H9 (cell line): ENCODE data around the gene C10orf143. TPM values are rescaled to one million over a fixed set of nuclear protein-coding genes. Genes with fewer than 3 reads are reported as not detected.

Source experiments
- DNase-seq: peaks from one replicate; pipeline ENCODE4 v3.0.0-alpha.2; 2017
- H2AFZ ChIP-seq: one replicate; pipeline ENCODE4 v1.6.1; 2013; ENCODE audit warnings: mild to moderate bottlenecking, low read length, control low read depth, moderate library complexity
- H2AK5ac ChIP-seq: 2 replicates; pipeline ENCODE4 v1.6.1; 2013; ENCODE audit warnings: low read length, control low read depth, mixed read lengths; ENCODE audit not compliant: insufficient read length
- H2BK120ac ChIP-seq: one replicate; pipeline ENCODE4 v1.6.1; 2013; ENCODE audit warnings: low read depth, mild to moderate bottlenecking, low read length, control low read depth, inconsistent platforms; ENCODE audit not compliant: poor library complexity, severe bottlenecking
- H2BK12ac ChIP-seq: 2 replicates; pipeline ENCODE4 v1.6.1; 2013; ENCODE audit warnings: low read length, control low read depth, mixed read lengths, low read depth; ENCODE audit not compliant: insufficient read length
- H2BK15ac ChIP-seq: 2 replicates; pipeline ENCODE4 v1.6.1; 2013; ENCODE audit warnings: low read depth, low read length, control low read depth
- H2BK20ac ChIP-seq: one replicate; pipeline ENCODE4 v1.6.1; 2013; ENCODE audit warnings: low read depth, mild to moderate bottlenecking, low read length, control low read depth, inconsistent platforms; ENCODE audit not compliant: poor library complexity, severe bottlenecking
- H2BK5ac ChIP-seq: 2 replicates; pipeline ENCODE4 v1.6.1; 2013; ENCODE audit warnings: low read length, control low read depth, mixed read lengths; ENCODE audit not compliant: insufficient read length
- H3K14ac ChIP-seq: 2 replicates; pipeline ENCODE4 v1.6.1; 2013; ENCODE audit warnings: low read length, control low read depth; ENCODE audit not compliant: insufficient read depth
- H3K18ac ChIP-seq: 2 replicates; pipeline ENCODE4 v1.6.1; 2013; ENCODE audit warnings: low read depth, mild to moderate bottlenecking, mixed read lengths, low read length, control low read depth; ENCODE audit not compliant: insufficient read length
- H3K23ac ChIP-seq: 2 replicates; pipeline ENCODE4 v1.6.1; 2013; ENCODE audit warnings: low read length, control low read depth, mixed read lengths, low read depth; ENCODE audit not compliant: insufficient read length
- H3K23me2 ChIP-seq: 2 replicates; pipeline ENCODE4 v1.6.1; 2013; ENCODE audit warnings: low read depth, mild to moderate bottlenecking, mixed read lengths, low read length, control low read depth; ENCODE audit not compliant: insufficient read length, poor library complexity, severe bottlenecking
- H3K27ac ChIP-seq: 2 replicates; pipeline ENCODE4 v1.5.1; 2013; ENCODE audit warnings: low read length, control low read depth, mixed read lengths, low read depth; ENCODE audit not compliant: insufficient read length
- H3K27me3 ChIP-seq: 2 replicates; pipeline ENCODE4 v1.6.1; 2013; ENCODE audit warnings: low read length, control low read depth, inconsistent platforms; ENCODE audit not compliant: insufficient read depth
- H3K4ac ChIP-seq: 2 replicates; pipeline ENCODE4 v1.6.1; 2013; ENCODE audit warnings: low read depth, mild to moderate bottlenecking, control low read depth, inconsistent platforms, low read length, moderate library complexity
- H3K4me1 ChIP-seq: 2 replicates; pipeline ENCODE4 v1.6.1; 2013; ENCODE audit warnings: low read length, control low read depth, inconsistent platforms; ENCODE audit not compliant: insufficient read depth
- H3K4me2 ChIP-seq: 2 replicates; pipeline ENCODE4 v1.6.1; 2013; ENCODE audit warnings: low read length, control low read depth, mixed read lengths; ENCODE audit not compliant: insufficient read length, insufficient read depth
- H3K56ac ChIP-seq: 2 replicates; pipeline ENCODE4 v1.6.1; 2013; ENCODE audit warnings: low read depth, mild to moderate bottlenecking, mixed read lengths, low read length, control low read depth; ENCODE audit not compliant: insufficient read length
- H3K79me1 ChIP-seq: 2 replicates; pipeline ENCODE4 v1.6.1; 2013; ENCODE audit warnings: low read depth, mild to moderate bottlenecking, moderate library complexity, low read length, control low read depth, inconsistent platforms; ENCODE audit not compliant: insufficient read depth, poor library complexity, severe bottlenecking
- H3K79me2 ChIP-seq: 2 replicates; pipeline ENCODE4 v1.6.1; 2013; ENCODE audit warnings: low read length, control low read depth, inconsistent platforms; ENCODE audit not compliant: insufficient read depth
- H3K9ac ChIP-seq: 2 replicates; pipeline ENCODE4 v1.6.1; 2013; ENCODE audit warnings: low read length, control low read depth, mixed read lengths; ENCODE audit not compliant: insufficient read length; ENCODE audit errors: extremely low read depth
- H3K9me3 ChIP-seq: one replicate; pipeline ENCODE4 v1.6.1; 2013; ENCODE audit warnings: low read depth, low read length, inconsistent platforms; ENCODE audit not compliant: control insufficient read depth
- H3T11ph ChIP-seq: one replicate; pipeline ENCODE4 v1.6.1; 2013; ENCODE audit warnings: mild to moderate bottlenecking, low read length, control low read depth, inconsistent platforms
- H4K20me1 ChIP-seq: one replicate; pipeline ENCODE4 v1.6.1; 2013; ENCODE audit not compliant: control insufficient read depth, insufficient read length, insufficient read depth
- H4K5ac ChIP-seq: 2 replicates; pipeline ENCODE4 v1.6.1; 2013; ENCODE audit warnings: low read depth, mild to moderate bottlenecking, mixed read lengths, low read length, control low read depth; ENCODE audit not compliant: insufficient read length
- H4K8ac ChIP-seq: replicated peaks from 2 replicates; pipeline ENCODE4 v1.6.1; 2013; ENCODE audit warnings: low read length, control low read depth, mixed read lengths, low read depth; ENCODE audit not compliant: insufficient read length
- H4K91ac ChIP-seq: 2 replicates; pipeline ENCODE4 v1.6.1; 2013; ENCODE audit warnings: low read depth, mild to moderate bottlenecking, moderate library complexity, mixed read lengths, low read length, control low read depth; ENCODE audit not compliant: insufficient read length
- H3K27ac Mint-ChIP-seq, 3 experiments: 2 replicates in 2 of 3; 3 replicates in 1 of 3; pipeline ENCODE4 v1.8.0; 2020 to 2021; ENCODE audit warnings: mixed read lengths in 3 of 3, mild to moderate bottlenecking in 1 of 3, moderate library complexity in 1 of 3
- H3K27me3 Mint-ChIP-seq: 2 replicates; pipeline ENCODE4 v1.8.0; 2021; ENCODE audit warnings: low read depth, mild to moderate bottlenecking, moderate library complexity, mixed read lengths
- H3K36me3 Mint-ChIP-seq, 3 experiments: 2 replicates in 2 of 3; 3 replicates in 1 of 3; pipeline ENCODE4 v1.8.0; 2020 to 2021; ENCODE audit warnings: low read depth in 3 of 3, mixed read lengths in 3 of 3; ENCODE audit not compliant: insufficient read depth in 1 of 3
- H3K4me1 Mint-ChIP-seq, 2 experiments: 2 replicates each; pipeline ENCODE4 v1.8.0; 2020; ENCODE audit warnings: mixed read lengths in 2 of 2
- H3K4me3 Mint-ChIP-seq, 2 experiments: 2 replicates in 1 of 2; 3 replicates in 1 of 2; pipeline ENCODE4 v1.8.0; 2020 to 2021; ENCODE audit warnings: mild to moderate bottlenecking in 2 of 2, mixed read lengths in 2 of 2, moderate library complexity in 1 of 2
- H3K9me3 Mint-ChIP-seq, 2 experiments: 2 replicates in 1 of 2; 3 replicates in 1 of 2; pipeline ENCODE4 v1.8.0; 2020; ENCODE audit warnings: mild to moderate bottlenecking in 2 of 2, mixed read lengths in 2 of 2, moderate library complexity in 1 of 2
- CTCF ChIP-seq: fragments of 200-600 bp; sonication (generic); conservative IDR thresholded peaks from 3 replicates; pipeline ENCODE4 v1.8.0; 2021; ENCODE audit warnings: antibody characterized with exemption, mild to moderate bottlenecking
- WGBS: extraction: QIAGEN DNeasy Blood & Tissue Kit; methylation state at CpG from one replicate; pipeline ENCODE4 v1.1.7; 2013; ENCODE audit warnings: missing lambda C conversion rate, low lambda C conversion rate, mixed read lengths; ENCODE audit not compliant: insufficient read length; ENCODE audit errors: extremely low coverage; 5-methylcytosine and 5-hydroxymethylcytosine counted together
- total RNA-seq: library from RNA; stranded (reverse); gene quantifications from 2 replicates; pipeline ENCODE4 v1.2.1, GENCODE V29; 2021

C10orf143 gene
- total RNA-seq, 1 experiment from 2014 or later, result 0.94 TPM

GRCh38 chr10:130036296-130037065 is 74.1 kb downstream of the C10orf143 start:
- H3K4me1 Mint-ChIP-seq, result no peaks in the 10 kb centered on the region
- Histone ChIP-seq H2BK12ac (no peak overlapping the region), H3K23me2 (no peaks in the 10 kb centered on the region), H3T11ph (no peak overlapping the region), H2AFZ (no peak overlapping the region), H4K20me1 (no peaks in the 10 kb centered on the region), H2BK5ac (no peak overlapping the region), H3K27ac (no peak overlapping the region), H3K27me3 (no peaks in the 10 kb centered on the region), H4K8ac (no peak overlapping the region), H3K18ac (no peak overlapping the region), H3K79me1 (no peaks in the 10 kb centered on the region), H2BK15ac (no peak overlapping the region), H3K4me1 (no peaks in the 10 kb centered on the region), H3K14ac (no peak overlapping the region; the same call in 1 of the 2 replicates), H3K56ac (no peak overlapping the region), H3K79me2 (no peaks in the 10 kb centered on the region), H4K5ac (no peak overlapping the region), H2AK5ac (no peak overlapping the region), H3K4ac (no peak overlapping the region), H2BK20ac (no peak overlapping the region), H4K91ac (no peak overlapping the region), H3K9me3 (no peaks in the 10 kb centered on the region), H3K4me2 (no peak overlapping the region), H2BK120ac (no peak overlapping the region), H3K23ac (no peak overlapping the region), H3K9ac (no peak overlapping the region)
- no peak overlapping the region for H3K4me3 Mint-ChIP-seq
- no peak for DNase-seq
- no peaks in the 10 kb centered on the region for H3K9me3 Mint-ChIP-seq
- no peaks in the 10 kb centered on the region for H3K36me3 Mint-ChIP-seq
- peaks cover 4% of the 10 kb centered on the region; the same call in 1 of the 2 replicates for H3K27me3 Mint-ChIP-seq
- H3K27ac Mint-ChIP-seq, result no peak overlapping the region
- no peak for TF ChIP-seq CTCF
- no CpG with 5 or more reads among the region's 13 CpGs for WGBS
